AG04450 (cell line): ENCODE measurements around the gene ADAMTSL1. TPM values are rescaled to one million over a fixed set of nuclear protein-coding genes. Genes with fewer than 3 reads are reported as not detected.

Source experiments
- CTCF ChIA-PET: fragments of 300-600, 350-600 bp; formaldehyde crosslinking; extraction: SDS; loops from one replicate; lab custom pipeline; 2022; ENCODE audit warnings: antibody characterized with exemption, inconsistent platforms; lab: Charles Lee
- POLR2A ChIA-PET: fragments of 350-600 bp; formaldehyde crosslinking; extraction: SDS; loops from one replicate; lab custom pipeline; 2021; ENCODE audit warnings: antibody characterized with exemption, inconsistent platforms; lab: Yijun Ruan, JAX
- DNase-seq: peaks from one replicate; pipeline ENCODE4 v3.0.0-alpha.2; 2011; ENCODE audit warnings: low read depth, low spot score
- H3K27ac ChIP-seq: one replicate; pipeline ENCODE4 v1.5.1; 2012; ENCODE audit warnings: low read depth, low read length, control low read depth
- H3K27me3 ChIP-seq: one replicate; pipeline ENCODE4 v1.6.0; 2012; ENCODE audit warnings: low read length; ENCODE audit not compliant: control insufficient read depth, insufficient read depth
- H3K4me3 ChIP-seq: 2 replicates; pipeline ENCODE4 v1.5.1; 2011; ENCODE audit warnings: mild to moderate bottlenecking, low read depth, low read length, control low read depth
- H3K9me3 ChIP-seq: 2 replicates; pipeline ENCODE4 v1.5.1; 2012; ENCODE audit warnings: low read length; ENCODE audit not compliant: control insufficient read depth, insufficient read depth
- CTCF ChIP-seq: IDR thresholded peaks from 2 replicates; pipeline ENCODE4 v1.5.1; 2011; ENCODE audit warnings: low read depth, low read length, control low read depth, inconsistent platforms
- polyA plus RNA-seq: library from polyadenylated mRNA; depleted of rRNA; stranded (reverse); fragments of >200 nt; gene quantifications from 2 replicates; pipeline ENCODE4 v1.2.3, GENCODE V29; 2011

The ADAMTSL1 gene
- polyA plus RNA-seq, 1 experiment: 22.2 TPM

DNA sequence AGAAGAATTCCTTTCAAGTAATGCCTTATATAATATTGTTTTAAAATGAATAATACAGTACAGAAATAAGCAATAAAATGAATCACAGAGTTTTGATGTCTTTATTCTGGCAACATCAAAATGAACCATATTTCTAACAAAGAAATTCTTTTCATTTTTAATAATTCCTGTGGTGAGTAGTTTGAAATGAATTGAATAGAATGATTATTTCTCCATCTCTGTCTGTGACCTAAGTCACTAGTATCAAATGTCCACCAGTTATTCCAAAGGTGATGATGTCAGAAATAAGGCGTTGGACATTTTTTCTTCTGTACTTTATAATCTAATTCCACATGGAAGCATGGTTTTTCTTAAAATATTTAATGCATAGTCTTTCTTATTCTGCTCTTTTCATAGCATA lies 106.2 kb downstream of the ADAMTSL1 start:
- DNase-seq: no peak

DNA sequence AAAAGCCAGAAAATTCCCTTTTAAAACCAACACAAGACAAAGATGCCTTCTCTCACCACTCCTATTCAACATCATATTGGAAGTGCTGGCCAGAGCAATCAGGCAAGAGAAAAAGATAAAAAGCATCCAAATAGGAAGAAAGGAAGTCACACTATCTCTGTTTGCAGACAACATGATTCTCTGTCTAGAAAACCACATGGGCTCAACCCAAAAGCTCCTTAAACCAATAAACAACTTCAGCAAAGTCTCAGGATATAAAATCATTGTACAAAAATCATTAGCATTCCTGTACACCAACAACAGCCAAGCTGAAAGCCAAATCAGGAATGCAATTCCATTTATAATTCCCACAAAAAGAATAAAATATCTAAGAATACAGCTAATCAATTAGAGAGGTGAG lies 112.0 kb downstream of the ADAMTSL1 start:
- DNase-seq: no peak
- Histone ChIP-seq H3K9me3 (no peaks in the 10 kb centered on the region), H3K27me3 (no peaks in the 10 kb centered on the region), H3K4me3 (no peak overlapping the region), H3K27ac (no peak overlapping the region)
- TF ChIP-seq CTCF: no peak
- ChIA-PET POLR2A (no interaction called here), CTCF (no interaction called here)

More for the DNA sequence above, 106.2 kb downstream of the ADAMTSL1 start:
- H3K4me3 ChIP-seq: no peak overlapping the region
- ChIA-PET CTCF (no interaction called here), POLR2A (no interaction called here)
- no peaks in the 10 kb centered on the region for H3K9me3 ChIP-seq
- no peak for TF ChIP-seq CTCF
- H3K27me3 ChIP-seq: no peaks in the 10 kb centered on the region
- no peak overlapping the region for H3K27ac ChIP-seq

DNA sequence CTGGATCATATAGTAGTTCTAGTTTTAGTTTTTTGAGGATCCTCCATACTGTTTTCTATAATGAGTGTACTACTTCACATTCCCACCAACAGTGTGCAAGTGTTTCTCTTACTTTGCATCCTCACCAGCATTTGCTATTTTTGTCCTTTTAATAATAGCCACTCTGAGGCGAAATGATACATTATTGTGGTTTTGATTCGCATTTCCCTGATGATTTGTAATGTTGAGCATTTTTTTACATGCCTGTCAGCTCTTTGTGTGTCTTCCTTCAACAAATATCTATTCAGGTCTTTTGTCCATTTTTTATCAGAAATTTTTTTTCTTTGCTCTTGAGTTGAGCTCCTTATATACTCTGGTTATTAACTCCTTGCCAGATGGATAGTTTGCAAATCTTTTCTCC lies 114.0 kb downstream of the ADAMTSL1 start:
- POLR2A ChIA-PET: no interaction called here
- Histone ChIP-seq H3K27me3 (no peaks in the 10 kb centered on the region), H3K4me3 (no peak overlapping the region), H3K9me3 (no peaks in the 10 kb centered on the region; the same call in 1 of the 2 replicates), H3K27ac (no peak overlapping the region)
- DNase-seq: no peak
- TF ChIP-seq CTCF: no peak
- CTCF ChIA-PET: no interaction called here

- no peak for TF ChIP-seq CTCF
- no peak overlapping the region for H3K27ac ChIP-seq
- ChIA-PET POLR2A (no interaction called here), CTCF (no interaction called here)
- H3K9me3 ChIP-seq: no peaks in the 10 kb centered on the region; the same call in 1 of the 2 replicates
- no peak for DNase-seq
- no peak overlapping the region for H3K4me3 ChIP-seq
- no peaks in the 10 kb centered on the region for H3K27me3 ChIP-seq
Observed at GRCh38 chr9:18591261-18591660, 117.3 kb downstream of the ADAMTSL1 start.

DNA sequence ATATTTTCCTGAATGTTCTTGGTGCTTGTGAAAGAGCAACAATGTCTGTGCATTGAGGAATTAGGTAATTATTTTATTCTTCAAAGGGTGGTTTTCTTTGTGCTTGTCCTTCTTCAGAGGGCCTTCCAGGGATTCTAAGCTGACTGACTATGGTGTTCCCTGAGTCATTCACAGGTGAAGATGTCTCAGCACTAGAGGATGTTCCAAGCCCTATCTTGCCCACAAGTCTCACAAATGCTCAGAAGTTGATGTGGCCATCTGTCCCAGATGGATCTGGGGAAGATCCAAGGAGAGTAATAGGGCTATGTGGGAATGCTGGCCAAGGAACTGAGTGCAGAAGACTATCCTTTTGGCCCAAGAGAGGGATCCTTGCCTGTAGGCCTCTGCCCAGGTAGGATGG lies 120.9 kb downstream of the ADAMTSL1 start:
- DNase-seq: no peak
- no peaks in the 10 kb centered on the region; the same call in 1 of the 2 replicates for H3K9me3 ChIP-seq
- H3K27ac ChIP-seq: no peak overlapping the region
- H3K4me3 ChIP-seq: no peak overlapping the region
- no peak for TF ChIP-seq CTCF
- CTCF ChIA-PET: no interaction called here
- POLR2A ChIA-PET: no interaction called here
- no peaks in the 10 kb centered on the region for H3K27me3 ChIP-seq
